Measurements from ENCODE around the gene TBC1D16. TPM values are rescaled to one million over a fixed set of nuclear protein-coding genes. Genes with fewer than 3 reads are reported as not detected.

TBC1D16 gene
- total RNA-seq, 1 donor from 2014 or later, result 197 TPM

- H3K27ac Mint-ChIP-seq (ENCODE audit: unreplicated experiment), result no peak overlapping the region
- TF ChIP-seq CTCF (IDR thresholded peaks at IDR 0.05; ENCODE audit: partially characterized antibody, unreplicated experiment), result no peak
- peaks cover 31% of the 10 kb centered on the region for H3K4me1 Mint-ChIP-seq (ENCODE audit: low read depth, unreplicated experiment)
- H3K4me3 Mint-ChIP-seq (ENCODE audit: unreplicated experiment), result no peak overlapping the region
- peaks cover 9% of the 10 kb centered on the region for H3K27me3 Mint-ChIP-seq (ENCODE audit: unreplicated experiment)
- no peak for DNase-seq
- H3K36me3 Mint-ChIP-seq (ENCODE audit: unreplicated experiment), result no peaks in the 10 kb centered on the region
- peaks cover 11% of the 10 kb centered on the region for H3K9me3 Mint-ChIP-seq (ENCODE audit: unreplicated experiment)
Measured at GRCh38 chr17:79984045-79984840, 51.4 kb downstream of the TBC1D16 start.

- Mint-ChIP-seq H3K27ac (ENCODE audit: unreplicated experiment) (no peak overlapping the region), H3K36me3 (ENCODE audit: unreplicated experiment) (no peaks in the 10 kb centered on the region), H3K9me3 (ENCODE audit: unreplicated experiment) (peaks cover 9% of the 10 kb centered on the region), H3K27me3 (ENCODE audit: unreplicated experiment) (peaks cover 8% of the 10 kb centered on the region), H3K4me1 (ENCODE audit: low read depth, unreplicated experiment) (peaks cover 31% of the 10 kb centered on the region), H3K4me3 (ENCODE audit: unreplicated experiment) (no peak overlapping the region)
- no peak for DNase-seq
- TF ChIP-seq CTCF (IDR thresholded peaks at IDR 0.05; ENCODE audit: partially characterized antibody, unreplicated experiment), result no peak
Measured at GRCh38 chr17:79983456-79983855, 52.2 kb downstream of the TBC1D16 start.

- peak overlapping the region; percentile 55 for H3K4me3 Mint-ChIP-seq (ENCODE audit: unreplicated experiment)
- DNase-seq, result no peak
- peaks cover 28% of the 10 kb centered on the region for H3K4me1 Mint-ChIP-seq (ENCODE audit: low read depth, unreplicated experiment)
- H3K36me3 Mint-ChIP-seq (ENCODE audit: unreplicated experiment), result no peaks in the 10 kb centered on the region
- H3K27ac Mint-ChIP-seq (ENCODE audit: unreplicated experiment), result peak overlapping the region; percentile 59
- TF ChIP-seq CTCF (IDR thresholded peaks at IDR 0.05; ENCODE audit: partially characterized antibody, unreplicated experiment), result no peak
- peaks cover 8% of the 10 kb centered on the region for H3K27me3 Mint-ChIP-seq (ENCODE audit: unreplicated experiment)
- H3K9me3 Mint-ChIP-seq (ENCODE audit: unreplicated experiment), result peaks cover 9% of the 10 kb centered on the region
Measured at GRCh38 chr17:79982986-79983385, 52.7 kb downstream of the TBC1D16 start.

GRCh38 chr17:79981661-79982101, 54.0 kb downstream of the TBC1D16 start:
- Mint-ChIP-seq H3K27me3 (ENCODE audit: unreplicated experiment) (peaks cover 8% of the 10 kb centered on the region), H3K4me1 (ENCODE audit: low read depth, unreplicated experiment) (peaks cover 29% of the 10 kb centered on the region), H3K4me3 (ENCODE audit: unreplicated experiment) (peak overlapping the region; percentile 48), H3K9me3 (ENCODE audit: unreplicated experiment) (peaks cover 10% of the 10 kb centered on the region), H3K36me3 (ENCODE audit: unreplicated experiment) (no peaks in the 10 kb centered on the region), H3K27ac (ENCODE audit: unreplicated experiment) (no peak overlapping the region)
- no peak for TF ChIP-seq CTCF (IDR thresholded peaks at IDR 0.05; ENCODE audit: partially characterized antibody, unreplicated experiment)
- no peak for DNase-seq

- peaks cover 30% of the 10 kb centered on the region for H3K4me1 Mint-ChIP-seq (ENCODE audit: low read depth, unreplicated experiment)
- DNase-seq, result no peak
Measured at GRCh38 chr17:79981090-79981489, 54.6 kb downstream of the TBC1D16 start.

More at GRCh38 chr17:79981090-79981489, 54.6 kb downstream of the TBC1D16 start:
- Mint-ChIP-seq H3K4me3 (ENCODE audit: unreplicated experiment) (peak overlapping the region; percentile 48), H3K36me3 (ENCODE audit: unreplicated experiment) (no peaks in the 10 kb centered on the region), H3K9me3 (ENCODE audit: unreplicated experiment) (peaks cover 10% of the 10 kb centered on the region), H3K27ac (ENCODE audit: unreplicated experiment) (peak overlapping the region; percentile 38), H3K27me3 (ENCODE audit: unreplicated experiment) (peaks cover 11% of the 10 kb centered on the region)
- no peak for TF ChIP-seq CTCF (IDR thresholded peaks at IDR 0.05; ENCODE audit: partially characterized antibody, unreplicated experiment)

Measured in glutamatergic neuron (in vitro differentiated cells).